ENCODE data around the gene GDPD5. TPM values are rescaled to one million over a fixed set of nuclear protein-coding genes. Genes with fewer than 3 reads are reported as not detected.

The GDPD5 gene
- total RNA-seq, 1 experiment from 2014 or later, result 12.2 TPM

DNA sequence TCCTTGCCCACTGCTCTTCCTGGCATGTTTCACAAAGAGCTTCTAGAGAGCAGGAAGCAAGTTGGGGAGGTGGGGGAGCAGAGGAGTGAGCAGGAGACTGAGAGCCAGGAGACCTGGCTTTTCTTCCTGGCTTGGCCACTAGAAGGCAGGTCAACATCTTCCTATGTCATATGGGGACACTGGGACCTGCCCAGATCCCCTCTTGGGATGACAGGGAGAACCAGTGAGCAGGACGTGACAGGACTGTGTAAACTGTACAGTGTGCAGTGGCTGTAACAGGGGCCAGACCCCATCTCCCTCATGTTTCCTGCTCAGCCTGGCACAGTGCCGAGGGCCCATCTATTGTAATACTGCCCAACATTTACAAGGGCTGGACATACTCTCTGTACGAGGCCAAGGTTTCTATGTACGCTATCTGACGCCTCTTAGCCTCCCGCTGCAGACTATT lies 29.4 kb downstream of the GDPD5 start:
- H3K4me3 Mint-ChIP-seq, result no peak overlapping the region
- H3K9me3 Mint-ChIP-seq, result no peaks in the 10 kb centered on the region
- H3K27ac Mint-ChIP-seq, result no peak overlapping the region
- ChIA-PET CTCF (interaction anchor here (0.6 to 3.3 kb wide), 24 partner anchors 10 to 291 kb away, joined by 3 to 21 read pairs (median 4); partner anchors contain the start of gene GDPD5), POLR2A (no interaction called here)
- TF ChIP-seq NR3C1 (CRISPR knock-in tag; conservative IDR thresholded peaks at IDR 0.05; ENCODE audit: low read depth), result no peak
- TF ChIP-seq, protein P1, sequence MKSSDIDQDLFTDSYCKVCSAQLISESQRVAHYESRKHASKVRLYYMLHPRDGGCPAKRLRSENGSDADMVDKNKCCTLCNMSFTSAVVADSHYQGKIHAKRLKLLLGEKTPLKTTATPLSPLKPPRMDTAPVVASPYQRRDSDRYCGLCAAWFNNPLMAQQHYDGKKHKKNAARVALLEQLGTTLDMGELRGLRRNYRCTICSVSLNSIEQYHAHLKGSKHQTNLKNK (CRISPR knock-in tag; IDR thresholded peaks at IDR 0.05), result no peak
- TF ChIP-seq, protein P2, sequence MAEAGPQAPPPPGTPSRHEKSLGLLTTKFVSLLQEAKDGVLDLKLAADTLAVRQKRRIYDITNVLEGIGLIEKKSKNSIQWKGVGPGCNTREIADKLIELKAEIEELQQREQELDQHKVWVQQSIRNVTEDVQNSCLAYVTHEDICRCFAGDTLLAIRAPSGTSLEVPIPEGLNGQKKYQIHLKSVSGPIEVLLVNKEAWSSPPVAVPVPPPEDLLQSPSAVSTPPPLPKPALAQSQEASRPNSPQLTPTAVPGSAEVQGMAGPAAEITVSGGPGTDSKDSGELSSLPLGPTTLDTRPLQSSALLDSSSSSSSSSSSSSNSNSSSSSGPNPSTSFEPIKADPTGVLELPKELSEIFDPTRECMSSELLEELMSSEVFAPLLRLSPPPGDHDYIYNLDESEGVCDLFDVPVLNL (CRISPR knock-in tag; IDR thresholded peaks at IDR 0.05; ENCODE audit: borderline replicate concordance, low read depth), result no peak
- no peak for TF ChIP-seq ETV6 (CRISPR knock-in tag; IDR thresholded peaks at IDR 0.05)
- no peak for TF ChIP-seq NFYB (CRISPR knock-in tag; conservative IDR thresholded peaks at IDR 0.05; ENCODE audit: low read depth)
- TF ChIP-seq ZNF317 (CRISPR knock-in tag; IDR thresholded peaks at IDR 0.05; ENCODE audit: borderline replicate concordance, low read depth), result no peak
- TF ChIP-seq ZNF219 (CRISPR knock-in tag; IDR thresholded peaks at IDR 0.05; ENCODE audit: borderline replicate concordance), result no peak
- no peak for TF ChIP-seq NFE2L1 (CRISPR knock-in tag; IDR thresholded peaks at IDR 0.05)
- no peaks in the 10 kb centered on the region for H3K27me3 Mint-ChIP-seq (ENCODE audit: low read depth)
- H3K4me1 Mint-ChIP-seq, result peaks cover 15% of the 10 kb centered on the region
- peak; percentile 84 for ATAC-seq
- H3K36me3 Mint-ChIP-seq, result no peaks in the 10 kb centered on the region
- peak; percentile 33 for DNase-seq (ENCODE audit: low spot score)

DNA sequence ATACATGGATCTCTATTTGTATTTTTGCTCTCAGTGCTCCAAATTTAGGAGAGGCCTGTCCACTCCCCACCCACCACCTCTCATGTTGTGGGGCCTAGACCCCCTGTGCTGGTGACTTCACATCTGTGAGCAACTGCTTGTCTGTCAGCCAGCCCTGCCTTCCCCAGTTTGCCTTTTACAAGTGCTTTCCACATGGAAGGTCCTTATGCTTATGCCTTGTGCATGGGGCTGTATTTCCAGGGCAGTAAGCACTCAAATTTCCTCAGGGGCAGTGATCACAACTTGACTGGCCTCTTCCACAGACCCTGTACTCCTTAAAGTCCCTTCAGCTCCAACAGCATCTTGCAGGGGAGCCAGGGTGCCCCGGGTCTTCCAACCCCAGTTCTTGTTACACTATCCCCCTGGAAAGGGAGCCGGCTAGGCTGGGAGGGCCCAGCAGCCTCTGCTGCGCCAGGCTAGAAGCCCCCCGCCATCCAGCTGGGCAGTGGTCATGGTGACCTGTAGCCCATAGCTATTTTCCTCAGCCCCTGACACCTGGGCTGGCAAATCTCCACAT lies 29.9 kb downstream of the GDPD5 start:
- DNase-seq (ENCODE audit: low spot score) (no peak), ATAC-seq (no peak)
- H3K36me3 Mint-ChIP-seq, result no peaks in the 10 kb centered on the region
- ChIA-PET CTCF (interaction anchor here (0.6 to 3.3 kb wide), 22 partner anchors 11 to 291 kb away, joined by 3 to 21 read pairs (median 4); partner anchors contain the start of gene GDPD5), POLR2A (no interaction called here)
- H3K9me3 Mint-ChIP-seq, result no peaks in the 10 kb centered on the region
- H3K4me1 Mint-ChIP-seq, result peaks cover 17% of the 10 kb centered on the region
- H3K27ac Mint-ChIP-seq, result peak overlapping the region; percentile 11; the same call in 1 of the 2 replicates
- no peak overlapping the region for H3K4me3 Mint-ChIP-seq
- H3K27me3 Mint-ChIP-seq (ENCODE audit: low read depth), result no peaks in the 10 kb centered on the region
- no peak for TF ChIP-seq OVOL2 (CRISPR knock-in tag; IDR thresholded peaks at IDR 0.05; ENCODE audit: borderline replicate concordance)
- no peak for TF ChIP-seq NFATC4 (CRISPR knock-in tag; IDR thresholded peaks at IDR 0.05)
- TF ChIP-seq TCF7 (CRISPR knock-in tag; IDR thresholded peaks at IDR 0.05; ENCODE audit: low read depth), result no peak

DNA sequence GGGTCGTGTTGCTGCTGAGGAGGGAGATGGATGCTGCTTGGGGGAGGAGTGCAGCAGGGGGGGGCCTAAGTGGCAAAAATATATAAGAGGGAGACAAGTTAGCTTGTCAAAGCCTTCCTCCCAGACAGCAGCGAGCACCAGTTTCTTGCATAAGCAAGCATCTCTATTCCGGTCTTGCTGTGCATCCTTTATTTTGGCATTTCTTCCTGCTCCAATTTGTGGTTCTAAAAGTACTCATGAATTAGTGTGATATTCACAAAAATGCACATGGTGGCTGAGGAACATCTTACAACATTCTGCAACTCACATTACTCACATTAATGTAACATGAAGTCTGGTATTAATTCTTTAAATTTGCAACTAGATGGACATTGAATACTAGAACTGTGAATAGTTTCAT lies 32.1 kb downstream of the GDPD5 start:
- Mint-ChIP-seq H3K9me3 (no peaks in the 10 kb centered on the region), H3K36me3 (no peaks in the 10 kb centered on the region), H3K27me3 (ENCODE audit: low read depth) (no peaks in the 10 kb centered on the region), H3K27ac (no peak overlapping the region), H3K4me1 (peaks cover 24% of the 10 kb centered on the region), H3K4me3 (no peak overlapping the region)
- ChIA-PET CTCF (no interaction called here), POLR2A (interaction anchor here (0.7 kb wide), 2 partner anchors 32 to 325 kb away, joined by 3 to 4 read pairs; no protein-coding TSS in a partner anchor)
- TF ChIP-seq SOX15 (CRISPR knock-in tag; IDR thresholded peaks at IDR 0.05), result no peak
- TF ChIP-seq TEAD1 (CRISPR knock-in tag; IDR thresholded peaks at IDR 0.05), result no peak
- no peak for TF ChIP-seq NFATC4 (CRISPR knock-in tag; IDR thresholded peaks at IDR 0.05)
- ATAC-seq (no peak), DNase-seq (ENCODE audit: low spot score) (no peak)

DNA sequence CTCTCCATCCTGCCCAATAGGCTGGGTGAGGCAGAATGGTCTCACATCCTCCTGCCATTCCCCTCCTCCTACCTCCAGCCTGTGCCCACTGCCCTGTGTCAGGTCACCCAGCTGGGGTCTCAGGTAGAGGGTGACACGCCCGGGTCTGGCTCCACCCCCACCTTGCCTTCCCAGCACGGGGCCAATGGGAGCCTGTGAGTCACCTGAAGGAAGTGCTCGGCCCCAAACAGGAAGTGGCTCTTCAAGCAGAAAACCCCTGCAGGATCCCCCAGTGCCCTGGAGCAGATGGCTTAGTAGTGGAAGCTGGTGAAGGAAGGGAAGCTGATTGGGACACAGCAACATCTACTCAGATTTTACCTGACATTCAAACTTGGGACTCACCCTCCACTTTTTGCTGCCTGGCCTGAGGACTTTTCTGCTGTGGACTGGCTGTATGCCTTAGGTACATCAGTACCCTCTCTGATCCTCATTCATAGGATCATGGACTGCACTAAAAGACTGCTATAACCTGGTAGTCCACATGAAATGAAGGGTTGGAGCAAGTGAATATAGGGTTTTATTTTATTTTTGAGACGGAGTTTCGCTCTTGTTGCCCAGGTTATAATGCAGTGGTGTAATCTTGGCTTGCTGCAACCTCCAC lies 33.4 kb downstream of the GDPD5 start:
- no peak overlapping the region for H3K4me3 Mint-ChIP-seq
- CTCF ChIA-PET, result interaction anchor here (1.2 to 6.4 kb wide), 3 partner anchors 33 to 67 kb away, joined by 4 to 40 read pairs (median 4); partner anchors contain the start of gene GDPD5
- ATAC-seq (peak; percentile 64), DNase-seq (ENCODE audit: low spot score) (peak; percentile 32)
- H3K36me3 Mint-ChIP-seq, result no peaks in the 10 kb centered on the region
- H3K4me1 Mint-ChIP-seq, result peaks cover 24% of the 10 kb centered on the region
- no peak overlapping the region for H3K27ac Mint-ChIP-seq
- POLR2A ChIA-PET, result no interaction called here
- H3K9me3 Mint-ChIP-seq, result no peaks in the 10 kb centered on the region
- no peaks in the 10 kb centered on the region for H3K27me3 Mint-ChIP-seq (ENCODE audit: low read depth)
- TF ChIP-seq SOX15 (CRISPR knock-in tag; IDR thresholded peaks at IDR 0.05) (no peak), MYBL2 (CRISPR knock-in tag; IDR thresholded peaks at IDR 0.05) (no peak), GRHL2 (CRISPR knock-in tag; IDR thresholded peaks at IDR 0.05; ENCODE audit: insufficient replicate concordance, severe bottlenecking) (no peak), FOXK1 (CRISPR knock-in tag; IDR thresholded peaks at IDR 0.05) (no peak), SP1 (CRISPR knock-in tag; conservative IDR thresholded peaks at IDR 0.05) (no peak)
- TF ChIP-seq, protein P3, sequence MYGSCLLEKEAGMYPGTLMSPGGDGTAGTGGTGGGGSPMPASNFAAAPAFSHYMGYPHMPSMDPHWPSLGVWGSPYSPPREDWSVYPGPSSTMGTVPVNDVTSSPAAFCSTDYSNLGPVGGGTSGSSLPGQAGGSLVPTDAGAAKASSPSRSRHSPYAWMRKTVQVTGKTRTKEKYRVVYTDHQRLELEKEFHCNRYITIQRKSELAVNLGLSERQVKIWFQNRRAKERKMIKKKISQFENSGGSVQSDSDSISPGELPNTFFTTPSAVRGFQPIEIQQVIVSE (CRISPR knock-in tag; IDR thresholded peaks at IDR 0.05; ENCODE audit: borderline replicate concordance), result no peak
- TF ChIP-seq, protein P4, sequence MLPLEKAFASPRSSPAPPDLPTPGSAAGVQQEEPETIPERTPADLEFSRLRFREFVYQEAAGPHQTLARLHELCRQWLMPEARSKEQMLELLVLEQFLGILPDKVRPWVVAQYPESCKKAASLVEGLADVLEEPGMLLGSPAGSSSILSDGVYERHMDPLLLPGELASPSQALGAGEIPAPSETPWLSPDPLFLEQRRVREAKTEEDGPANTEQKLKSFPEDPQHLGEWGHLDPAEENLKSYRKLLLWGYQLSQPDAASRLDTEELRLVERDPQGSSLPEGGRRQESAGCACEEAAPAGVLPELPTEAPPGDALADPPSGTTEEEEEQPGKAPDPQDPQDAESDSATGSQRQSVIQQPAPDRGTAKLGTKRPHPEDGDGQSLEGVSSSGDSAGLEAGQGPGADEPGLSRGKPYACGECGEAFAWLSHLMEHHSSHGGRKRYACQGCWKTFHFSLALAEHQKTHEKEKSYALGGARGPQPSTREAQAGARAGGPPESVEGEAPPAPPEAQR (CRISPR knock-in tag; IDR thresholded peaks at IDR 0.05), result no peak
- TF ChIP-seq, protein P5, sequence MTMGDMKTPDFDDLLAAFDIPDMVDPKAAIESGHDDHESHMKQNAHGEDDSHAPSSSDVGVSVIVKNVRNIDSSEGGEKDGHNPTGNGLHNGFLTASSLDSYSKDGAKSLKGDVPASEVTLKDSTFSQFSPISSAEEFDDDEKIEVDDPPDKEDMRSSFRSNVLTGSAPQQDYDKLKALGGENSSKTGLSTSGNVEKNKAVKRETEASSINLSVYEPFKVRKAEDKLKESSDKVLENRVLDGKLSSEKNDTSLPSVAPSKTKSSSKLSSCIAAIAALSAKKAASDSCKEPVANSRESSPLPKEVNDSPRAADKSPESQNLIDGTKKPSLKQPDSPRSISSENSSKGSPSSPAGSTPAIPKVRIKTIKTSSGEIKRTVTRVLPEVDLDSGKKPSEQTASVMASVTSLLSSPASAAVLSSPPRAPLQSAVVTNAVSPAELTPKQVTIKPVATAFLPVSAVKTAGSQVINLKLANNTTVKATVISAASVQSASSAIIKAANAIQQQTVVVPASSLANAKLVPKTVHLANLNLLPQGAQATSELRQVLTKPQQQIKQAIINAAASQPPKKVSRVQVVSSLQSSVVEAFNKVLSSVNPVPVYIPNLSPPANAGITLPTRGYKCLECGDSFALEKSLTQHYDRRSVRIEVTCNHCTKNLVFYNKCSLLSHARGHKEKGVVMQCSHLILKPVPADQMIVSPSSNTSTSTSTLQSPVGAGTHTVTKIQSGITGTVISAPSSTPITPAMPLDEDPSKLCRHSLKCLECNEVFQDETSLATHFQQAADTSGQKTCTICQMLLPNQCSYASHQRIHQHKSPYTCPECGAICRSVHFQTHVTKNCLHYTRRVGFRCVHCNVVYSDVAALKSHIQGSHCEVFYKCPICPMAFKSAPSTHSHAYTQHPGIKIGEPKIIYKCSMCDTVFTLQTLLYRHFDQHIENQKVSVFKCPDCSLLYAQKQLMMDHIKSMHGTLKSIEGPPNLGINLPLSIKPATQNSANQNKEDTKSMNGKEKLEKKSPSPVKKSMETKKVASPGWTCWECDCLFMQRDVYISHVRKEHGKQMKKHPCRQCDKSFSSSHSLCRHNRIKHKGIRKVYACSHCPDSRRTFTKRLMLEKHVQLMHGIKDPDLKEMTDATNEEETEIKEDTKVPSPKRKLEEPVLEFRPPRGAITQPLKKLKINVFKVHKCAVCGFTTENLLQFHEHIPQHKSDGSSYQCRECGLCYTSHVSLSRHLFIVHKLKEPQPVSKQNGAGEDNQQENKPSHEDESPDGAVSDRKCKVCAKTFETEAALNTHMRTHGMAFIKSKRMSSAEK (CRISPR knock-in tag; IDR thresholded peaks at IDR 0.05; ENCODE audit: borderline replicate concordance), result no peak
